AML-193 (cell line): ENCODE measurements around the gene ICOSLG.
"Not testable (repeated sequence)": the region's sequence is repeated elsewhere in the genome, so short reads cannot be mapped to it uniquely, and the experiment has no call there.

ENCODE experiments used
- DNase-seq, 2 experiments: peaks; one replicate each; lab custom pipeline; 2025; lab: John Stamatoyannopoulos, UW

ICOSLG gene

GRCh38 chr21:44263768-44264167, 23.0 kb upstream of the ICOSLG start:
- DNase-seq = no peak

GRCh38 chr21:44263221-44263760, 22.5 kb upstream of the ICOSLG start:
- DNase-seq = no peak

GRCh38 chr21:44262338-44263056, 21.8 kb upstream of the ICOSLG start:
- DNase-seq = no peak

GRCh38 chr21:44261675-44262295, 21.0 kb upstream of the ICOSLG start, which contains the start of gene DNMT3L:
Gene DNMT3L, minus strand, starts transcription at chr21:44261897. Its CDS starts 638 bp downstream, at chr21:44261259.
- DNase-seq = no peak

GRCh38 chr21:44260791-44261631, 20.3 kb upstream of the ICOSLG start:
- no peak for DNase-seq

GRCh38 chr21:44260066-44260465, 19.3 kb upstream of the ICOSLG start:
- no peak for DNase-seq

- DNase-seq = no peak
Observed at GRCh38 chr21:44259082-44259705, 18.5 kb upstream of the ICOSLG start.

GRCh38 chr21:44258056-44258725, 17.4 kb upstream of the ICOSLG start:
- no peak for DNase-seq

- DNase-seq = no peak
Observed at GRCh38 chr21:44255511-44255981, 14.8 kb upstream of the ICOSLG start.

GRCh38 chr21:44253832-44254710, 13.3 kb upstream of the ICOSLG start:
- DNase-seq = no peak

GRCh38 chr21:44249204-44250037, 8.7 kb upstream of the ICOSLG start:
- not testable (repeated sequence) for DNase-seq

- DNase-seq = not testable (repeated sequence)
Observed at GRCh38 chr21:44247904-44248303, 7.2 kb upstream of the ICOSLG start.

GRCh38 chr21:44243980-44244379, 3.2 kb upstream of the ICOSLG start:
- DNase-seq = not testable (repeated sequence)

GRCh38 chr21:44241281-44241680, 538 bp upstream of the ICOSLG start:
- DNase-seq = not testable (repeated sequence)

GRCh38 chr21:44240353-44240752, 390 bp downstream of the ICOSLG start:
- not testable (repeated sequence) for DNase-seq

- not testable (repeated sequence) for DNase-seq
Observed at GRCh38 chr21:44229561-44229960, 11.2 kb downstream of the ICOSLG start.

GRCh38 chr21:44228109-44228508, 12.6 kb downstream of the ICOSLG start:
- not testable (repeated sequence) for DNase-seq

GRCh38 chr21:44227614-44228013, 13.1 kb downstream of the ICOSLG start:
- DNase-seq = not testable (repeated sequence)

- DNase-seq = not testable (repeated sequence)
Observed at GRCh38 chr21:44225605-44226004, 15.1 kb downstream of the ICOSLG start.
